GM21526 (cell line): Measurements from ENCODE around the gene UGT8.
"Not testable (repeated sequence)": the region's sequence is repeated elsewhere in the genome, so short reads cannot be mapped to it uniquely, and the experiment has no call there.

Experiments used
- ATAC-seq: cut with Tn5 transposase; IDR thresholded peaks from one replicate; pipeline ENCODE4 v1.9.1; 2021; ENCODE audit warnings: moderate library complexity; ENCODE audit not compliant: unreplicated experiment, low FRiP score

UGT8 gene

GRCh38 chr4:114603497-114603896 lies 4.9 kb downstream of the UGT8 start:
- ATAC-seq = peak; percentile 95

- no peak for ATAC-seq
These were observed 7.6 kb downstream of the UGT8 start for GRCh38 chr4:114606245-114606644.

- no peak for ATAC-seq
These were observed 8.4 kb downstream of the UGT8 start for GRCh38 chr4:114607056-114607455.

- ATAC-seq = no peak
These were observed 15.0 kb downstream of the UGT8 start for GRCh38 chr4:114613560-114613959.

GRCh38 chr4:114615435-114615834 lies 16.8 kb downstream of the UGT8 start:
- ATAC-seq = no peak

- not testable (repeated sequence) for ATAC-seq
These were observed 17.4 kb downstream of the UGT8 start for GRCh38 chr4:114616036-114616435.

- ATAC-seq = no peak
These were observed 27.6 kb downstream of the UGT8 start for GRCh38 chr4:114626196-114626595.

GRCh38 chr4:114636192-114636935 lies 37.8 kb downstream of the UGT8 start:
- no peak for ATAC-seq

GRCh38 chr4:114642173-114642780 lies 43.7 kb downstream of the UGT8 start:
- ATAC-seq = no peak

- ATAC-seq = no peak
These were observed 51.3 kb downstream of the UGT8 start for GRCh38 chr4:114649908-114650307.

GRCh38 chr4:114653675-114654074 lies 55.1 kb downstream of the UGT8 start:
- no peak for ATAC-seq

GRCh38 chr4:114654592-114654991 lies 56.0 kb downstream of the UGT8 start:
- no peak for ATAC-seq

GRCh38 chr4:114658179-114658578 lies 59.6 kb downstream of the UGT8 start:
- ATAC-seq = no peak

GRCh38 chr4:114658776-114659175 lies 60.2 kb downstream of the UGT8 start:
- ATAC-seq = no peak

- peak; percentile 96 for ATAC-seq
These were observed 60.9 kb downstream of the UGT8 start for GRCh38 chr4:114659386-114660008.

GRCh38 chr4:114663083-114663482 lies 64.5 kb downstream of the UGT8 start:
- ATAC-seq = no peak

GRCh38 chr4:114668577-114668976 lies 70.0 kb downstream of the UGT8 start:
- ATAC-seq = no peak

GRCh38 chr4:114670733-114671132 lies 72.1 kb downstream of the UGT8 start:
- not testable (repeated sequence) for ATAC-seq

GRCh38 chr4:114673306-114673705 lies 74.7 kb downstream of the UGT8 start:
- no peak for ATAC-seq

- ATAC-seq = no peak
These were observed 75.5 kb downstream of the UGT8 start for GRCh38 chr4:114674080-114674479.

- no peak for ATAC-seq
These were observed 78.9 kb downstream of the UGT8 start for GRCh38 chr4:114677346-114677979.
